ENCODE measurements around the gene GALNT10.

GALNT10 gene

DNA sequence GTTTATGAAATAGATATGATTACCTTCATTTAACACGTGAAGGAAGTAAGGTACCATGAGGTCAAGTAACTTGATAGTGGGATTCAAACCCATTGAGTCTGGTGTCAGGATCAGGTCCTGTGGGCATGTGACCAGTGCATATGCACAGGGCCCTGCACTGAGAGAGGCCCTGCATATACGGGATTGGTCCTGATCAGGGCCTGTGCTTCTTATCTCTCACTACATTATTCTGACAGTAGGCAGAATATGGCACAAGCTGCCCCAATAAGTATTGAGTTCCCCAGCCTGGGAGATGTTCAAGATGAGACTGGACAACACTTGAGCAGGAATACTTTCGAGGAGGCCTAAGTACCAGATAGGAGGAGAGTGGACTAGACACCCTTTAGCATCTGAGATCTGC lies 44.0 kb downstream of the GALNT10 start:
- DNase-seq (ENCODE audit: low read depth): no peak

- no peak for DNase-seq (ENCODE audit: low read depth)
Measured at GRCh38 chr5:154236011-154236410, 45.5 kb downstream of the GALNT10 start.

- no peak for DNase-seq (ENCODE audit: low read depth)
Measured at GRCh38 chr5:154236536-154237375, 46.2 kb downstream of the GALNT10 start.

GRCh38 chr5:154237376-154237743 lies 46.8 kb downstream of the GALNT10 start:
- no peak for DNase-seq (ENCODE audit: low read depth)

- no peak for DNase-seq (ENCODE audit: low read depth)
Measured at GRCh38 chr5:154237946-154238345, 47.4 kb downstream of the GALNT10 start.

DNA sequence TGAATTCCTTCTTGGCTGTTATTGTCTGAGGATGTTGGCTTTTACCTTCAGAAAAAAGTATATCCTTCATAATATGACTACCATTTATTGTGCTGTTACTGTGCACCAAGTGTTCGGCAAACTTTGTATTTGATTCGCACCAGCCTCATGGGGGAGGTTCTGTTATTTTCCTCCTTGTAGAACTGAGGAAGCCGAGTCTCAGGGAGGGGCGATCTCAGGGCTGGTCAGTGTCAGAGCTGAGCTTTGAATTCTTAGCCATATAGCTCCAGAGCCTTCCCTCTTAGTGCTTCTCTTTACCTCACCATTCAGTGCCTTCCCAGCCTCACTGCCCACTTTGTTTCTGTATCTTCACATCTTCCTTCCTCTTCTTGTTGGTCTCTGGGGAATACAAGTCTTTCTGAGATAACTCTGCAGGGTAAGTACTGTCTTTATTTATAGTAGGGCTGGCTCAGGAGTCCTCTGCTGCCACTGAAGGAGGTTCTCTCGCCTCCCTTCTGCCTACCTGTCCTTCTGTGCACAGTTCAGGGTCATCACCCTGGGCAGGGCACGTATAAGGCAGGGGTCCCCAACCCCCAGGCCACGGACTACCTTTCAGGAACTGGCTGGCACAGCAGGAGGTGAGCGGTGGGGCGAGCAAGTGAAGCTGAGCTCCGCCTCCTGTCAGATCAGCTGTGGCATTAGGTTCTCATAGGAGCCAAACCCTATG lies 48.4 kb downstream of the GALNT10 start:
- no peak for DNase-seq (ENCODE audit: low read depth)

DNA sequence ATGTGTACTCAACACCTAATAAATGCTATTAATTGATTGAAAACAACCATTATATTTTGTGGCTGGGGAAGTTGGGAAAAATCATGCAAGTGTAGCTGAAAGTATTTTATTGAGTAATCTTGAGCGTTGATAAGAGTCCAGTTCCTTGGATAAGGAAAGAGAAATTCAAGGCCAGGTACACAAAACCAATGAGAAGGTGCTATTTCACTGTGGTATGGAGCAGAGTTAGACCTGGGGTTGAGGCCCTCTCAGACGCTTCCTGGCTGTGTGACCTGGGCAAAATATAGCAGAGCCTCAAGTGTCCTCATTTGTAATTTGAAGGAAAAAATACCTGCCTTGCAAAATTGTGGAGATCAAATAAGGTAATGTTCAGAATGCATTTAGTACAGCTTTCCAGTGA lies 50.1 kb downstream of the GALNT10 start:
- no peak for DNase-seq (ENCODE audit: low read depth)

- DNase-seq (ENCODE audit: low read depth): no peak
Measured at GRCh38 chr5:154241021-154241420, 50.5 kb downstream of the GALNT10 start.

- DNase-seq (ENCODE audit: low read depth): no peak
Measured at GRCh38 chr5:154242442-154242841, 51.9 kb downstream of the GALNT10 start.

- DNase-seq (ENCODE audit: low read depth): no peak
Measured at GRCh38 chr5:154242964-154243376, 52.4 kb downstream of the GALNT10 start.

- DNase-seq (ENCODE audit: low read depth): peak; percentile 71
Measured at GRCh38 chr5:154243736-154244135, 53.2 kb downstream of the GALNT10 start.

DNA sequence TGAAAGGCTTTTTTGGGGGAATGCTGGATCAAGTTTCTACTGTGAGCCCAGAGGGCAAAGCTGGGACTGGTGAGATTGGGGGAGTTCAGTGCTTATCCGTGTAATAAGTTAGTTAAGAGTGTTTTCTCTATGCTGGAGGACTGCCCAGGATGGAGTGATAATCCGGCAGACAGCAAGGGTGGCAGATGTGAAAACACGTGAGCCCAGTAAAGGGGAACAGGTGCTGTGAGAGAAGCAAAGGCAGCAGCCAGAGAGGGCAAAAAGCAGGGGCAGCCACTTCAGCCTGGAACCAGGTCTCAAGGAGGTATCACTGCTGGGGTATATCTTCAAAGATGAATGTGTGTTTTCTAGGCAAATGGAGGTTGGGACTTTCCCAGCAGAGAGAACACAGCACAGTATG lies 53.9 kb downstream of the GALNT10 start:
- no peak for DNase-seq (ENCODE audit: low read depth)

- no peak for DNase-seq (ENCODE audit: low read depth)
Measured at GRCh38 chr5:154248691-154249090, 58.2 kb downstream of the GALNT10 start.

DNA sequence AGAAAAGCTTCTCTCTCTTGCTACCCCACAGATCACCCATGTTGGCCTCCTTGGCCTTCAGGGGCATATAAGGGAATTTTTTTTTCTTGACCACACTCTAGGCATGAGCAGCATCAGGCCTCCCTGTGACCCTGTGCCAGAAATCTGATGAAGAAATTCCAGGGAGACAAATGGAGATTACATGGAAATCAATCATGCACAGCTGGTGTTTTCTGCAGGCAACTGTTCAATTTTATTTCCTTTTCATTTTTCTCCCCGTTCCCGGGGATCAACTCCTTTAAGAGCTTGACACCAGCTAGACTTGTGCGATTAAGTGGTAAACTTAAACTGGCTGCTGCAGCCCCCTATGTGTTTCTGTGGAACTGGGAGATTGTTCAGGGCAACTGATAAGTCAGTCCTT lies 59.3 kb downstream of the GALNT10 start:
- DNase-seq (ENCODE audit: low read depth): peak; percentile 72

DNA sequence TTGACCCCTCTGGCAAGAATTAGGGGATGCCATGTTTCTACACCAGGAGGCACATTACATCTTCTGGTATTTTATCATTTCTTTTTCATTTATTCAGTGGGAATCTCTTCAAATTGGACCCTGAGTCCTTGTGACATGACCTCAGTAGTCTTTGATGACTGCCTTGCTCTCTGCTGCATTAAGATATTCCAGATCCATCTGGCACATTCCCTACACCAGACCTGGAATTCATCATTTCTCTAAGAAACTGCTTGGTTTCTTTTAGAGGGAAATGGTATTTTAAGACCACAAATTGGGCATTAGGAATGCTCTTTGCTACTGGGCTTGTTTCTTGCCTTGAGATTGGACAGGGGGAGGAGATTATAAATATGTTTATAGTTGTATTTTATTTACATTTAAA lies 61.0 kb downstream of the GALNT10 start:
- DNase-seq (ENCODE audit: low read depth): peak; percentile 18

DNA sequence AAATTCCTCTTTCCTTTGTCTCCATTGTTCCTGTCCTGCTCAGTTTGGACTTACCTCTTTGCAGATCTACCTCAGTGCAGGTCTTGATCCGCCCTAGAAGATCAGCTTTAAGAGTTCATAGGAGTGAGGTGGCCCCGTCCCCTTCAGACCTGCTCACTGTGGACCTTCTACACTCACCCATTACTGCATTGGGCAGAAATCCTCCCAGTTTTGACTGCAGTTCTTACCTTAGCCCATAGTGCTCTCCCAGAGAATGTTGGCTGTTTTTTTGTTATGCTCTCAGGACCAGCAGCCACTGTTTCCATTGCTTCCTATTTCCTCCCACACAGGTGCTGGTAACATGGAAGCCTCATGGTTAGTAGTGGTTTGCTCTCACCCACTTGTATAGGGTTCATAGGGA lies 63.3 kb downstream of the GALNT10 start:
- DNase-seq (ENCODE audit: low read depth): no peak

- no peak for DNase-seq (ENCODE audit: low read depth)
Measured at GRCh38 chr5:154254896-154255295, 64.4 kb downstream of the GALNT10 start.

GRCh38 chr5:154257046-154257445 lies 66.5 kb downstream of the GALNT10 start:
- DNase-seq (ENCODE audit: low read depth): no peak

GRCh38 chr5:154258531-154259217 lies 68.1 kb downstream of the GALNT10 start:
- DNase-seq (ENCODE audit: low read depth): no peak

- DNase-seq (ENCODE audit: low read depth): peak; percentile 67
Measured at GRCh38 chr5:154260224-154260927, 69.8 kb downstream of the GALNT10 start.

DNA sequence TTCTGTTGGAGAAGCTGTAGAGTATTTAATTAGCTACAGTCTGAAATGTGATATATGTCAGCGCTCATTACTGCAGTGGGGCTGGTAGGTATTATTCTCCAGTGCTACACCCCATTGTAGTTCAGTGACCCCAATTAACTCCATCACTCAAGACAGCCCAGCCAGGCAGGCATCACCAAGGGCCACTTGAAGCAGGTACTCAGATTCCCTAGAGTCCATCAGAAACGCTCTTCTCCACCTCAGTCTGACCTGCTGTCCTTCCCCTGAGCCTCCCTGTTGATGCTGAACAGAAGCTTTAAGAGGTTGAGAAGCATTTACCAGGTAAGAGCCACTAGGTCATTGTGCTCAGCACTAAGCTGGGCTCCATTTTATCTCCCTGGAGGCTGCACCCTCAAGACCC lies 71.8 kb downstream of the GALNT10 start:
- DNase-seq (ENCODE audit: low read depth): no peak

DNA sequence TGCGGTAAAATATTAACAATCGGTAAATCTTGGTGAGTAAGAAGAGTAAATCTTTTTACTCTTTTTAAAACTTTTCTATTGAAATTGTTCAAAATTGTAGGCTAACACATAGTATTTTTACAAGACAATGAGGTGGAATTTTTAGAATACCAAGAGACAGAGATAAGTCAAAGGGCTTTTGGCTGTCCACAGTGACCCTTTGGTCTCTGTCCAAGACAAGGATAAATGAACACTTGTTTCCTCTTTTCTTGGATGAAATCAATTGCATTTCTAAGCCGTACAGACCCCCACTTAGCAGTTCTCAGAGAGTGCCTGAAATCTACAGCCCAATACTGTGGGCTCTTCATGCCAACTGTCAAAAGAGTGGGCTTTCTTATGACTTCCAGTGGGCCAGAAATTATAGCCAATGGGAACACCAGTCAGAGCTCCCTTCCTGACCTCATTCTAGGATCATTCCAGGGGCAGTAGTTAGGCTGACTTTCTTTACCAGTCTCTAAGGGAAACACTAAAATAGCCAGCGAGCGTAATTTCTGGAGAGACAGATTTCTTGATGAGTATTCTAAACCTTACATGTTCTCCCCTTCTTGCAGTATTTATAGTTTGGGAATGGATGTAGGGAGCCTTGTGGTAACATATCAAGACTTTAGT lies 74.1 kb downstream of the GALNT10 start:
- DNase-seq (ENCODE audit: low read depth): no peak
